DND-41 (cell line): Measurements from ENCODE around the gene RAPGEF5.

Experiments used
- ATAC-seq: fragments of 200-7000 bp; cut with Tn5 transposase; 3 replicates; pipeline ENCODE4 v1.9.1; 2021; ENCODE audit warnings: low read depth; ENCODE audit not compliant: insufficient read depth
- DNase-seq: peaks from one replicate; pipeline ENCODE4 v3.0.0-alpha.2; 2020
- H2AFZ ChIP-seq: 2 replicates; pipeline ENCODE4 v1.6.0; 2012; ENCODE audit warnings: low read depth, low read length
- H3K27ac ChIP-seq: 2 replicates; pipeline ENCODE4 v1.5.1; 2012; ENCODE audit warnings: low read length, inconsistent platforms
- H3K27me3 ChIP-seq: fragments of 200-600 bp; sonication (generic); 2 replicates; pipeline ENCODE4 v1.6.0; 2012; ENCODE audit warnings: low read length, mild to moderate bottlenecking, inconsistent platforms; ENCODE audit not compliant: insufficient read depth, poor library complexity
- H3K36me3 ChIP-seq: 2 replicates; pipeline ENCODE4 v1.5.1; 2012; ENCODE audit warnings: low read length, inconsistent platforms; ENCODE audit not compliant: insufficient read depth
- H3K4me1 ChIP-seq: 2 replicates; pipeline ENCODE4 v1.5.1; 2012; ENCODE audit warnings: mild to moderate bottlenecking, low read length; ENCODE audit not compliant: insufficient read depth
- H3K4me2 ChIP-seq: 2 replicates; pipeline ENCODE4 v1.6.0; 2012; ENCODE audit warnings: mild to moderate bottlenecking, moderate library complexity, low read length, inconsistent platforms; ENCODE audit not compliant: insufficient read depth
- H3K4me3 ChIP-seq, 2 experiments: fragments of 200-600 bp in 1 of 2; shearing (Covaris generic) in 1 of 2; 2 replicates each; pipeline ENCODE4 v1.5.1; 2012 to 2016; ENCODE audit warnings: inconsistent platforms in 2 of 2, low read length in 2 of 2, mild to moderate bottlenecking in 2 of 2, low read depth in 1 of 2, moderate library complexity in 1 of 2
- H3K79me2 ChIP-seq: 2 replicates; pipeline ENCODE4 v1.6.0; 2012; ENCODE audit warnings: low read length, inconsistent platforms; ENCODE audit not compliant: insufficient read depth
- H3K9ac ChIP-seq: 2 replicates; pipeline ENCODE4 v1.6.0; 2012; ENCODE audit warnings: low read depth, mild to moderate bottlenecking, inconsistent platforms, low read length, moderate library complexity
- H3K9me3 ChIP-seq: 2 replicates; pipeline ENCODE4 v1.5.1; 2012; ENCODE audit warnings: low read length, moderate library complexity, mild to moderate bottlenecking, inconsistent platforms; ENCODE audit not compliant: insufficient read depth, severe bottlenecking
- H4K20me1 ChIP-seq: 2 replicates; pipeline ENCODE4 v1.6.0; 2012; ENCODE audit warnings: low read length; ENCODE audit not compliant: insufficient read depth
- EZH2 ChIP-seq: IDR thresholded peaks from 3 replicates; pipeline ENCODE4 v1.6.1; 2012; ENCODE audit warnings: borderline replicate concordance, low read depth, mild to moderate bottlenecking, moderate library complexity, low read length, inconsistent platforms; ENCODE audit not compliant: severe bottlenecking
- TF ChIP-seq, protein P1 (sequence below): IDR thresholded peaks from 2 replicates; pipeline ENCODE4 v1.5.1; 2012; ENCODE audit warnings: borderline replicate concordance, low read length, moderate library complexity, mild to moderate bottlenecking; ENCODE audit not compliant: poor library complexity, severe bottlenecking; ENCODE audit errors: extremely low read depth

The RAPGEF5 gene

DNA sequence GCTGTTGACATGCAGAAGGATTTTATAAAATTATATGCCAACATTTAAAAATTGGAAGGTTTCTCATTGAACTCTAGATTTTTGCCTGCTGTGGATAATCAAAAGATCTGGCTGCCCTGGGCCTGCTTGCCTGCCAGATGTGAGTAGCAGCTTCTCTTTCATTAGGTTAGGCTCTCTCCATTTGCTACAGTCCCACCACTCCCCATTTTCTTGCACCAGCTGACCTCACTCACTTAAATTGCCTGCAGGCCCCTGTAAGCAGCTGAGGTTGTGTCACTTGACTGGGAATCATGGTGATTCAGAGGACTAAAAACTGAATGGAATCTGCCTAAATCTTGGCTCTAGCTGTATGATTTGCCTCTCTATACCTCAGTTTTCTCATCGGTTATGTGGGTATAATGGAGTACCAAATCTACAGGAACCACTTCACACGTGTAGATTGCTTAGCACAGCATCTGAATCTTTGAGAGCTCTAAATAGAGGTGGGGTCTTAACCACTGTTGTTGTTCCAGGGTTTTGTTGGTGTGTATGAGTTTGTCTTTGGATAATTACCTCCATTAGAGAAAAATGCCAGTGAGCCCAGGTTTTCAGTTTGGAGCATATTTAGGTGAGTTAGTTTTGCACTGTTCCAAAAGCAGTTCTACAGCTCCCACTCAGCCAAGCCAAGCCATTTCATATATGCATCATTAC is 18.6 kb upstream of the RAPGEF5 start:
- TF ChIP-seq EZH2 = no peak
- TF ChIP-seq, protein P1, sequence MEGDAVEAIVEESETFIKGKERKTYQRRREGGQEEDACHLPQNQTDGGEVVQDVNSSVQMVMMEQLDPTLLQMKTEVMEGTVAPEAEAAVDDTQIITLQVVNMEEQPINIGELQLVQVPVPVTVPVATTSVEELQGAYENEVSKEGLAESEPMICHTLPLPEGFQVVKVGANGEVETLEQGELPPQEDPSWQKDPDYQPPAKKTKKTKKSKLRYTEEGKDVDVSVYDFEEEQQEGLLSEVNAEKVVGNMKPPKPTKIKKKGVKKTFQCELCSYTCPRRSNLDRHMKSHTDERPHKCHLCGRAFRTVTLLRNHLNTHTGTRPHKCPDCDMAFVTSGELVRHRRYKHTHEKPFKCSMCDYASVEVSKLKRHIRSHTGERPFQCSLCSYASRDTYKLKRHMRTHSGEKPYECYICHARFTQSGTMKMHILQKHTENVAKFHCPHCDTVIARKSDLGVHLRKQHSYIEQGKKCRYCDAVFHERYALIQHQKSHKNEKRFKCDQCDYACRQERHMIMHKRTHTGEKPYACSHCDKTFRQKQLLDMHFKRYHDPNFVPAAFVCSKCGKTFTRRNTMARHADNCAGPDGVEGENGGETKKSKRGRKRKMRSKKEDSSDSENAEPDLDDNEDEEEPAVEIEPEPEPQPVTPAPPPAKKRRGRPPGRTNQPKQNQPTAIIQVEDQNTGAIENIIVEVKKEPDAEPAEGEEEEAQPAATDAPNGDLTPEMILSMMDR = no peak
- no peak overlapping the region for H3K27ac ChIP-seq
- no peaks in the 10 kb centered on the region for H3K4me1 ChIP-seq
- no peaks in the 10 kb centered on the region for H3K9me3 ChIP-seq
- ATAC-seq = no peak
- no peak for DNase-seq
- no peaks in the 10 kb centered on the region for H3K36me3 ChIP-seq
- H2AFZ ChIP-seq = no peak overlapping the region
- no peaks in the 10 kb centered on the region for H3K79me2 ChIP-seq
- no peaks in the 10 kb centered on the region for H4K20me1 ChIP-seq
- no peak overlapping the region for H3K9ac ChIP-seq
- no peak overlapping the region for H3K4me3 ChIP-seq
- H3K4me2 ChIP-seq = no peak overlapping the region
- H3K27me3 ChIP-seq = no peaks in the 10 kb centered on the region

DNA sequence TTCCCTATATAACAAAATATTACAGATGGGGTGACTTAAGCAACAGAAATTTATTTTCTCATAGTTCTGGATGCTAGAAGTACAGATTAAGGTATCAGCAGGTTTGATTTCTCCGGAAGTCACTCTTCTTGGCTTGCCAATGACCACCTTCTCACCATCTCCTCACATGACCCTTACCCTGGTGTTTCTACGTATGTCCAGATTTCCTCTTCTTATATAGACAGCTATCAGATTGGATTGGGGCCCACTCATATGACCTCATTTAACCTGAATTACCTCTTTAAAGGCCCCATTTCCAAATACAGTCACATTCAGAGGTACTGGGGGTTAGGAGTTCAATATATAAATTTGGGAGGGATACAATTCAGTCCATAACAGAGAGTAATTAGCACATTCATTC is 17.0 kb upstream of the RAPGEF5 start:
- ATAC-seq (no peak), DNase-seq (no peak)
- Histone ChIP-seq H3K4me1 (no peaks in the 10 kb centered on the region), H3K27me3 (no peaks in the 10 kb centered on the region), H3K79me2 (no peaks in the 10 kb centered on the region), H3K27ac (no peak overlapping the region), H3K4me3 (no peak overlapping the region), H3K4me2 (no peak overlapping the region), H4K20me1 (no peaks in the 10 kb centered on the region), H3K36me3 (no peaks in the 10 kb centered on the region), H3K9ac (no peak overlapping the region), H2AFZ (no peak overlapping the region), H3K9me3 (no peaks in the 10 kb centered on the region)
- TF ChIP-seq EZH2 = no peak
- TF ChIP-seq, protein P1 = no peak

DNA sequence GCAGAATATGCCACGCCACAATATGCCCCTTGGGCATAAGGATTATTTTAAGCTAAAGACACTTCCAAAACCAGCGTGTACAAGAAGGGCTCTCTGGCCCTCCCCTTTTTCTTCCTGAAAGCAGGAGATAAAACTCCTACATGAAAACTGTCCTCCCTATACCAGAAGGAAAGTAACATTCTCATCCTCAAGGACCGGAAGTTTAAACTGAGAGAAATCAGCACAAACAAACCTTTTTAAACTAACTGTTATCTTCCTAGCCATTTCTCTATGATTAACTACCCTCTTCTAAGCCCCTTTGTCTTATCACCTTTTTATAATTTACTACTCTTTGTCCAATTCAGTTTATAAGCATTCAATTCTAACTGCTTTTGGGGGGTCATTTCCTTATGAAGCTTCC is 16.4 kb upstream of the RAPGEF5 start:
- no peak overlapping the region for H3K4me3 ChIP-seq
- no peaks in the 10 kb centered on the region for H3K4me1 ChIP-seq
- no peak overlapping the region for H3K9ac ChIP-seq
- no peak overlapping the region for H3K27ac ChIP-seq
- DNase-seq (no peak), ATAC-seq (no peak)
- TF ChIP-seq EZH2 = no peak
- TF ChIP-seq, protein P1 = no peak
- no peak overlapping the region for H3K4me2 ChIP-seq
- no peaks in the 10 kb centered on the region for H3K36me3 ChIP-seq
- H4K20me1 ChIP-seq = no peaks in the 10 kb centered on the region
- no peaks in the 10 kb centered on the region for H3K27me3 ChIP-seq
- H3K9me3 ChIP-seq = no peaks in the 10 kb centered on the region
- no peaks in the 10 kb centered on the region for H3K79me2 ChIP-seq
- no peak overlapping the region for H2AFZ ChIP-seq

DNA sequence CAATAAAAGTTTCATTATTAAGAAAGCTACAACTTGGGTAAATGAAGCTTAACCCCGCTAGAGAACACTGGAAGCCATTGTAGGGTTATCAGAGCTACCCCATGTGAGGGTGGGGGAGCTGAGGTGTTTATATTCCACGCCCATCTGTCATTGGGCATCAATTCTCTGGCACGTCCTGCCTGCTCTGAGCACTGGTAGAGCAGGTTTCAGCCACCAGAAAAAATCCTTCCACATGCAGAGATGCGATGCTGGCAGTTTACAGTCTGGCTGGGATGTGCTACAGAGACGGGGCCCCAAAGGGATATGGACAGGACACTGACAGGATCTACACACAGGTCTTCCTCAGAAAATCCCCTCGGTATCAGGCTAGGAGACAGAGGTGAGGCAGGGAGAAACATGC is 15.9 kb upstream of the RAPGEF5 start:
- H4K20me1 ChIP-seq = no peaks in the 10 kb centered on the region
- DNase-seq (no peak), ATAC-seq (no peak)
- no peaks in the 10 kb centered on the region for H3K9me3 ChIP-seq
- H3K4me1 ChIP-seq = no peaks in the 10 kb centered on the region
- no peak overlapping the region for H3K4me2 ChIP-seq
- no peaks in the 10 kb centered on the region for H3K36me3 ChIP-seq
- TF ChIP-seq EZH2 = no peak
- TF ChIP-seq, protein P1 = no peak
- no peak overlapping the region for H2AFZ ChIP-seq
- H3K27ac ChIP-seq = no peak overlapping the region
- no peaks in the 10 kb centered on the region for H3K79me2 ChIP-seq
- H3K27me3 ChIP-seq = no peaks in the 10 kb centered on the region
- no peak overlapping the region for H3K9ac ChIP-seq
- H3K4me3 ChIP-seq = no peak overlapping the region
